HUES64 (cell line): ENCODE data around the gene DMAP1.

Source experiments
- H3K27ac ChIP-seq: 2 replicates; pipeline ENCODE4 v1.7.0; 2013; ENCODE audit warnings: low read depth, low read length, inconsistent platforms
- H3K27me3 ChIP-seq: 2 replicates; pipeline ENCODE4 v1.6.1; 2013; ENCODE audit warnings: mild to moderate bottlenecking, low read length; ENCODE audit not compliant: insufficient read depth
- H3K36me3 ChIP-seq: 2 replicates; pipeline ENCODE4 v1.6.1; 2013; ENCODE audit warnings: mild to moderate bottlenecking, low read length; ENCODE audit not compliant: insufficient read depth
- H3K4me1 ChIP-seq: 2 replicates; pipeline ENCODE4 v1.6.1; 2013; ENCODE audit warnings: mild to moderate bottlenecking, low read length, moderate library complexity; ENCODE audit not compliant: insufficient read depth
- H3K4me3 ChIP-seq: 2 replicates; pipeline ENCODE4 v1.5.1; 2013; ENCODE audit warnings: mild to moderate bottlenecking, low read length, moderate library complexity
- H3K9ac ChIP-seq: 2 replicates; pipeline ENCODE4 v1.6.1; 2013; ENCODE audit warnings: mild to moderate bottlenecking, low read depth, low read length
- H3K9me3 ChIP-seq: 2 replicates; pipeline ENCODE4 v1.6.1; 2013; ENCODE audit warnings: low read depth, low read length; ENCODE audit not compliant: insufficient read depth
- WGBS: fragments of 150-250, 120-280 bp; methylation state at CpG from one replicate; pipeline ENCODE4 v1.1.7; 2013; ENCODE audit warnings: missing lambda C conversion rate; 5-methylcytosine and 5-hydroxymethylcytosine counted together

DMAP1 gene

DNA sequence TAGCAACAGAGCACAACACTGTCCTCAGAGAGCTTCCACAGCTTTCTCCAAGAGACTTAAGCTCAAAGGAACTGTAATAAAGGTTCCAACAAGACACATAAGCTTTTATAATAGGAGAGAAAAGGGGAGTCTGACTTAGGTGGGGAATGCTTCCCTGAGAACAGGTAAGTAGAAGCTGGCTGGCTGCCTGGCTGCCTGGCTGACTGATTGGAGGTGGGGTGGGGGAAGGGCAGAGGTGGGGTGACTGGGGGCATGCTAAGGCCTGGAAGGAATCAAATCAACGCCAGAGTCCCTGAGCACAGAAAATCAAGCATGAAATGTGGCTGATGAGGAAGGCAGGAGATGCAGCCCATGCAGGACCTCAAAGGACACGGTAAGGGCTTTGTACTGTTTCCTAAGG lies 45.8 kb downstream of the DMAP1 start:
- Histone ChIP-seq H3K36me3 (0 out of 2 replicates have a peak, but pooled peaks cover 3% of the 10 kb centered on the region), H3K27me3 (no peaks in the 10 kb centered on the region), H3K9me3 (no peaks in the 10 kb centered on the region), H3K4me1 (peaks cover 21% of the 10 kb centered on the region), H3K9ac (no peak overlapping the region), H3K27ac (no peak overlapping the region), H3K4me3 (no peak overlapping the region)
- 98% methylated on average over 2 of the region's 2 CpGs for WGBS

DNA sequence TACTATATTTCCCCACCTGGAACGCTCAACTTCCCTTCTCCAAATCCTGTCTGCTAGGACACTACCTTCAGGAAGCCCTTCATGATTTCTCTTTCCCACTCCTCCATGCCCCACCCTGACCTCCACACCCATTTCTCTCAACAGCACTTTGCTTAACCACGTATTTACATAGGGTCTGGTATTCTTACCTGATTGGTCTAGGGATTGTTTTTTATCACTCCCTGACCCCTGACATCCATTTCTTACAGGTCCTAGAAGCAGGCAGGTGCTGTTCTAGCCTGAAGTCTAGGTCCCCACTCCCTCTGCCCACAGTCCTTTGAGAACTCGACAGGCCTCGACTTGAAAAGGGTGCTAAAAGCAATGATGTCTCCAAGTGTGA lies 47.5 kb downstream of the DMAP1 start:
- Histone ChIP-seq H3K9ac (no peak overlapping the region), H3K4me1 (peaks cover 25% of the 10 kb centered on the region), H3K27me3 (no peaks in the 10 kb centered on the region), H3K4me3 (no peak overlapping the region), H3K9me3 (no peaks in the 10 kb centered on the region), H3K36me3 (0 out of 2 replicates have a peak, but pooled peaks cover 3% of the 10 kb centered on the region), H3K27ac (no peak overlapping the region)
- 88% methylated on average over 4 of the region's 4 CpGs for WGBS

DNA sequence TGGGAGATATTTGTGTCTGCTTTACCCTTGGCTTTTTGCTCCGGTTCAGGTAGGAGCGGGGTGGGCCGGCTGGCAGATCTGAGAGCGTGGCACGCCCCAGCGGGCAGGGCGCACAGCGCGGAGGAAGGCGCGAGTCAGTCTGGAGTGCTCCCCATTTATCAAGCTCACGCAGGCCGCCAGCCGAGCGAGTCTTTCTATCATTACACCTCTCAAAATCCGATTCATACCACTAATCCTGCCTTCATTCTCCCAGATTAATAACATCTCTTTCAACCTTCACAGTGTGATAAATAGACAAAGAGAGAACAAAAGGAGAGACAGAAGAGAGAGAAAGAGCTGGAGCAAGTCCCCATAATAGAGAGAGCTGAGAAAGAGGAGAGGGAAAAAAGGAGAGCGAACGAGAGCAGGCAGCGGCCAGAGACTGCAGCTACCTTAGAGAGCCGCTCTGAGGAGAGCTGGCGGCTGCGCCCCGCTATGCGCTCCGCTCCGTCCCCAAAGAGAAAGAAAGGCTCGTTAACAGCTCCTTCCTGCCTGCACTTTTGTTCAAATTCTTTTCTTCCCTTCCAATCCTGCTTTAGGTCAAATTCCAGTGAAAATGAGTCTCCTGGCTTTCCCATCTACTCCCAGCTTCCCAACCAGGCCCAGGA lies 48.0 kb downstream of the DMAP1 start:
- Histone ChIP-seq H3K4me1 (peaks cover 25% of the 10 kb centered on the region), H3K9ac (no peak overlapping the region), H3K4me3 (no peak overlapping the region), H3K27ac (no peak overlapping the region), H3K27me3 (no peaks in the 10 kb centered on the region), H3K9me3 (no peaks in the 10 kb centered on the region), H3K36me3 (0 out of 2 replicates have a peak, but pooled peaks cover 3% of the 10 kb centered on the region)
- WGBS, result 85% methylated on average over 27 of the region's 27 CpGs

DNA sequence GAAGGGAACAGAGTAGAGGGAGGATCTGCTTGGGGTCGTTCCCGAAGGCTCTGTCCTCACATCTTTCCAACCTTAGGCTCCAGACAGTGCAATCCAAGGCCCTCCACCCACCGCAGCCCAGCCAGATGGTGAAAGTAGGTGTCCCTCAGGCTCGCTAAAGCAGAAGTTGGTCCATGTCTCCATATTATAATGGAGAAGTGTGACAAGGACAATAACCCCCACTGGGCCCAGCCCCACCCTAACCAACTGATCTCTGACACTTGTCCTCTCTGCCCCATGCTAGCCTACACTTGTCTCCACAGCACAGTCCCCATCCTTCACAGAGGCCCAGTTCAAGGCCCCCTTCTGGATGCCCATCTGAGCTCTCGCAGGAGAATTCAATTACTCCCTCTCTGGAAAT lies 48.7 kb downstream of the DMAP1 start:
- H3K4me1 ChIP-seq, result peaks cover 25% of the 10 kb centered on the region
- no peak overlapping the region for H3K27ac ChIP-seq
- H3K36me3 ChIP-seq, result no peaks in the 10 kb centered on the region
- 96% methylated on average over 5 of the region's 5 CpGs for WGBS
- no peaks in the 10 kb centered on the region for H3K9me3 ChIP-seq
- H3K27me3 ChIP-seq, result no peaks in the 10 kb centered on the region
- no peak overlapping the region for H3K9ac ChIP-seq
- no peak overlapping the region for H3K4me3 ChIP-seq

- Histone ChIP-seq H3K4me1 (peaks cover 25% of the 10 kb centered on the region), H3K9ac (no peak overlapping the region), H3K4me3 (no peak overlapping the region), H3K27ac (no peak overlapping the region), H3K36me3 (no peaks in the 10 kb centered on the region), H3K27me3 (no peaks in the 10 kb centered on the region), H3K9me3 (no peaks in the 10 kb centered on the region)
- 94% methylated on average over 6 of the region's 6 CpGs for WGBS
Observed at GRCh38 chr1:44262414-44262813, 49.1 kb downstream of the DMAP1 start.

- Histone ChIP-seq H3K27me3 (no peaks in the 10 kb centered on the region), H3K4me3 (no peak overlapping the region), H3K4me1 (peaks cover 25% of the 10 kb centered on the region), H3K9me3 (no peaks in the 10 kb centered on the region), H3K9ac (no peak overlapping the region), H3K27ac (no peak overlapping the region), H3K36me3 (no peaks in the 10 kb centered on the region)
- 96% methylated on average over 4 of the region's 4 CpGs for WGBS
Observed at GRCh38 chr1:44262816-44263567, 49.7 kb downstream of the DMAP1 start.

GRCh38 chr1:44263568-44264450 lies 50.5 kb downstream of the DMAP1 start:
- no peak overlapping the region for H3K27ac ChIP-seq
- 94% methylated on average over 9 of the region's 9 CpGs for WGBS

DNA sequence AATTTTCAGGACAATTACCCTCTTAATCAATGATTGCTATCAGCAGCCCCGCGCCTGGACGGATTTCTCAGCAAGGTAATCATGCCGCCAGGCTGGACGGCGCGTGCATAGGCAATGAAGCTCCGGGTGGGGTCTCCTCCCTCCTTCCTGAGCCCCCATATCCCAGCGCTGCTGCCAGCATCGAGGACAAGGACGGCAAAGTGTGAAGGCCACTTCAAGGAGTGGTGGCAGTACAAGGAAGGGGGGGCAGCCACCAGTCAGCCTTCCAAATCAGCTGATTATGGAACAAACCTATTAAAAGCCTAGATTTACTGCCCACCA lies 51.1 kb downstream of the DMAP1 start:
- Histone ChIP-seq H3K36me3 (no peaks in the 10 kb centered on the region), H3K27ac (no peak overlapping the region), H3K4me3 (no peak overlapping the region), H3K9ac (no peak overlapping the region), H3K9me3 (no peaks in the 10 kb centered on the region), H3K27me3 (no peaks in the 10 kb centered on the region), H3K4me1 (peaks cover 25% of the 10 kb centered on the region)
- WGBS, result 96% methylated on average over 11 of the region's 11 CpGs

More at GRCh38 chr1:44263568-44264450, 50.5 kb downstream of the DMAP1 start:
- H3K9ac ChIP-seq, result no peak overlapping the region
- H3K9me3 ChIP-seq, result no peaks in the 10 kb centered on the region
- no peaks in the 10 kb centered on the region for H3K27me3 ChIP-seq
- no peak overlapping the region for H3K4me3 ChIP-seq
- peaks cover 25% of the 10 kb centered on the region for H3K4me1 ChIP-seq
- no peaks in the 10 kb centered on the region for H3K36me3 ChIP-seq

- Histone ChIP-seq H3K9ac (no peak overlapping the region), H3K9me3 (no peaks in the 10 kb centered on the region), H3K27me3 (no peaks in the 10 kb centered on the region), H3K4me3 (no peak overlapping the region), H3K36me3 (no peaks in the 10 kb centered on the region), H3K27ac (no peak overlapping the region), H3K4me1 (peaks cover 25% of the 10 kb centered on the region)
- WGBS, result 100% methylated on average over 1 of the region's 1 CpG
Observed at GRCh38 chr1:44265656-44266358, 52.5 kb downstream of the DMAP1 start.

DNA sequence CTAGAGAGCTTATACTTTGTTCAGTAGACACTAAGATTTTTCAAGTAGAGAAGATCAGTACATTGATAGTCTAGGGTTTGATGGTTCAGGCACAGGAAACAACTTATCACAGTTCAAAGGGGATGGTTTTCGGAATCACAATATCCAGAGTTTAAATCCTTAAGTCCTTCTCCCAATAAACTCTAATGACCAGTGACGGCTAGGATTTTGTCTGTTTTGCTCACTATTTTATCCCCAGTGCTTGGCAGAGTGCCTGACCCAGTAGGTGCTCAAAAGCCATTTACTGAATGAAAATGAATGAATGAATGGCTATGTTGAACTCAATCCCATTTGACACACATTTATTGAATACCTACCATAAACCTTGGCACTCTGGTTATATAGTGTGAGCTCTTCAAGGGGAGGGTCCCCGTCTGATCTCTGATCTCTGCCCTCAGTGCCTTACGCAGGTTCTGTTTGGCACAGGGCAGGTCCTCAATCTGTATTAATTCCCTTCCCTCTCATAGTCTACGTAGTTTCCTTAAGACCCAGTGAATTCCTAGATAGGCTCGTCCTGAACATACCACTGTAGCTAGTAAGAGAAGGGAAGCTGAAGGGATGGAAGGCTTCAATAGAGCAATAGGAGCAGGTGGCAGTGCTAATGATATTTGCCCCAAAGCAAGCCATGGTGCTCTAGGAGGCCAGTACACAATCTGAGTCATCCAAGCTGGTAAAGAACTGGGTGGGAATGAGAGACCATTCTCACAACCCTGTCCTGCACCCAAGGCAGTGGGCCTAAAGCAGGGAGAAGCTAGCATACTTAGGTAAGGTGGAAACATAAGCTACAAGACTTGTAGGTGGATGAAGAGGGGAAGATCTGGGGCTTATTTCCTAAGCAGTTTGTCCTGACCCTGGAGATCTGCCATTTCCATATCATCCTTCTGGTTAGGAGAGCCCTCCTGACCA lies 53.4 kb downstream of the DMAP1 start:
- H3K36me3 ChIP-seq, result no peaks in the 10 kb centered on the region
- 93% methylated on average over 6 of the region's 6 CpGs for WGBS
- peaks cover 19% of the 10 kb centered on the region for H3K4me1 ChIP-seq
- no peak overlapping the region for H3K27ac ChIP-seq
- no peak overlapping the region for H3K4me3 ChIP-seq
- H3K9me3 ChIP-seq, result no peaks in the 10 kb centered on the region
- no peaks in the 10 kb centered on the region for H3K27me3 ChIP-seq
- H3K9ac ChIP-seq, result no peak overlapping the region
